Gastroesophageal sphincter (tissue), 4 donors: ENCODE results near the gene KLHL29. TPM values are rescaled to one million over a fixed set of nuclear protein-coding genes. Genes with fewer than 3 reads are reported as not detected.

Experiments
- ATAC-seq: fragments of 150-250 bp; one replicate; pipeline ENCODE4 v1.9.1; 2016; ENCODE audit warnings: mild to moderate bottlenecking, moderate library complexity
- H3K27ac ChIP-seq, 4 donors: fragments of 200-600 bp; sonication (generic) in 3 of 4; 1 replicate in 3 of 4; 2 replicates in 1 of 4; pipeline ENCODE4 v1.5.1; 2016 to 2019
- H3K27me3 ChIP-seq: fragments of 200-600 bp; sonication (generic); one replicate; pipeline ENCODE4 v1.5.1; 2019
- H3K36me3 ChIP-seq, 2 donors: fragments of 200-600 bp; sonication (generic); one replicate each; pipeline ENCODE4 v1.5.1; 2019; ENCODE audit warnings: control low read depth in 1 of 2
- H3K4me1 ChIP-seq, 3 donors: fragments of 200-600 bp; sonication (generic); 1 replicate in 2 of 3; 2 replicates in 1 of 3; pipeline ENCODE4 v1.5.1; 2016 to 2019; ENCODE audit warnings: control low read depth in 2 of 3
- H3K4me3 ChIP-seq, 2 donors: fragments of 200-600 bp; sonication (generic); one replicate each; pipeline ENCODE4 v1.5.1; 2019; ENCODE audit warnings: mild to moderate bottlenecking in 1 of 2, moderate library complexity in 1 of 2
- H3K9me3 ChIP-seq, 3 donors: fragments of 200-600 bp; sonication (generic); one replicate each; pipeline ENCODE4 v1.5.1; 2017 to 2019; ENCODE audit warnings: control low read depth in 2 of 3
- EP300 ChIP-seq: sonication (generic); formaldehyde crosslinking; IDR thresholded peaks from one replicate; pipeline ENCODE4 v1.6.1; 2017; ENCODE audit warnings: antibody characterized with exemption, mild to moderate bottlenecking
- POLR2A ChIP-seq, 2 donors: fragments of 450-650 bp; IDR thresholded peaks; one replicate each; pipeline ENCODE4 v1.6.1; 2017; ENCODE audit warnings: antibody characterized with exemption in 2 of 2, mild to moderate bottlenecking in 2 of 2, moderate library complexity in 1 of 2
- POLR2AphosphoS5 ChIP-seq: sonication (generic); formaldehyde crosslinking; IDR thresholded peaks from one replicate; pipeline ENCODE4 v1.6.1; 2017; ENCODE audit warnings: antibody characterized with exemption
- whole genome bisulfite sequencing, 2 donors: methylation state at CpG; one replicate each; pipeline ENCODE4 v1.1.5; 2018; ENCODE audit warnings: low coverage in 1 of 2; 5-methylcytosine and 5-hydroxymethylcytosine counted together
- total RNA-seq, 4 donors: library from RNA; depleted of rRNA; stranded (reverse); fragments of >200 nt; gene quantifications; one replicate each; pipeline ENCODE4 v1.1.0, GENCODE V29; 2016
- TF ChIP-seq, protein P1 (sequence below), 4 experiments: fragments of 200-600 bp in 2 of 4; fragments of 450-650 bp in 2 of 4; sonication (generic) in 1 of 4; IDR thresholded peaks; one replicate each; pipeline ENCODE4 v1.5.1; 2017 to 2019; ENCODE audit warnings: antibody characterized with exemption in 4 of 4, mild to moderate bottlenecking in 2 of 4, moderate library complexity in 2 of 4

The KLHL29 gene
- total RNA-seq, 4 donors from 2014 or later: 15.2 to 31.5 (median 24.2) TPM

DNA sequence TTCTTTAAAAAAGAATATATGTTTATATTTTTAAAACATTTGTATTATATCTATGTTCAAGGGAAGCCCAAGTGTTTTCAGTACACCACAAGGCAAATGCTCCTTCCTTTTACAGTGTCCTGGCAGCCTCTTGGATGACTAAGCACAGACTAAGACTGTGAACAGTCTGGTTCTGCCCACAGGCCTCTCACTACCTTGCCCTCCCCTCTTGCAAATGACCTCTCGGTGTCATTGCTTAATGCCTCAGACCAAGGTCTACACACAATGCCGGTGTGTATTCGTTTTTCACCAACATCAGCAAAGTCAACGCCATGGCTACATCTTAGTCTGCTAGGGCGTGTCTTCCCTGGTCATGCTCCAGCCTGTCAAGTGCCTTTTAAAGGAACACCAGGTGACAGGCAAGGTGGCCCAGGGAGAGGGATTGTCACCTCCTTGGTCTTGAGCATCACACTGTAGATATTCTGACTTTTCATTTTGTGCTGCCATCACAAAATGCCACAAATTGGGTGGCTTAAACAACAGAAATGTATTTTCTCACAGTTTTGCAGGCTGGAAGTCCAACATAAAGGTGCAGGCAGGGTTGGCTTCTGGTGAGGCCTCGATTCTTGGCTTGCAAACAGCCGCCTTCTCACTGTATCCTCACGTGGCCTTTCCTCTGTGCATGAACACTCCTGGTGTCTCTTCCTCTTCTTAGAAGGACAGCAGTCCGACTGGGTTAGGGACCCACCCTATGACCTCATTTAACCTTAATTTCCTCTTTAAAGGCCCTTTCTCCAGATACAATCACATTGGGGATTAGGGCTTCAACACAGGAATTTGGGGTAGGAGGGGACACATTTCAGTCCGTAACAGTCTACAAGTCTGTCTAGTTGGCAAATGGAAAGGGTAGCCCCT lies 266.5 kb downstream of the KLHL29 start:
- ATAC-seq: no peak
- H3K27me3 ChIP-seq: no peaks in the 10 kb centered on the region
- H3K4me1 ChIP-seq: peaks cover 0 to 11% (median 0%) of the 10 kb centered on the region in 3 donors
- WGBS, 2 donors: 64 to 91% methylated on average over 3 to 8 of the region's 10 CpGs
- H3K4me3 ChIP-seq: no peak overlapping the region
- no peak overlapping the region for H3K27ac ChIP-seq
- no peaks in the 10 kb centered on the region for H3K9me3 ChIP-seq
- no peak for TF ChIP-seq EP300
- TF ChIP-seq POLR2AphosphoS5: no peak
- TF ChIP-seq, protein P1, sequence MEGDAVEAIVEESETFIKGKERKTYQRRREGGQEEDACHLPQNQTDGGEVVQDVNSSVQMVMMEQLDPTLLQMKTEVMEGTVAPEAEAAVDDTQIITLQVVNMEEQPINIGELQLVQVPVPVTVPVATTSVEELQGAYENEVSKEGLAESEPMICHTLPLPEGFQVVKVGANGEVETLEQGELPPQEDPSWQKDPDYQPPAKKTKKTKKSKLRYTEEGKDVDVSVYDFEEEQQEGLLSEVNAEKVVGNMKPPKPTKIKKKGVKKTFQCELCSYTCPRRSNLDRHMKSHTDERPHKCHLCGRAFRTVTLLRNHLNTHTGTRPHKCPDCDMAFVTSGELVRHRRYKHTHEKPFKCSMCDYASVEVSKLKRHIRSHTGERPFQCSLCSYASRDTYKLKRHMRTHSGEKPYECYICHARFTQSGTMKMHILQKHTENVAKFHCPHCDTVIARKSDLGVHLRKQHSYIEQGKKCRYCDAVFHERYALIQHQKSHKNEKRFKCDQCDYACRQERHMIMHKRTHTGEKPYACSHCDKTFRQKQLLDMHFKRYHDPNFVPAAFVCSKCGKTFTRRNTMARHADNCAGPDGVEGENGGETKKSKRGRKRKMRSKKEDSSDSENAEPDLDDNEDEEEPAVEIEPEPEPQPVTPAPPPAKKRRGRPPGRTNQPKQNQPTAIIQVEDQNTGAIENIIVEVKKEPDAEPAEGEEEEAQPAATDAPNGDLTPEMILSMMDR (IDR thresholded peaks at IDR 0.05): no peak
- H3K36me3 ChIP-seq: peaks cover 0 to 57% of the 10 kb centered on the region in 2 donors

DNA sequence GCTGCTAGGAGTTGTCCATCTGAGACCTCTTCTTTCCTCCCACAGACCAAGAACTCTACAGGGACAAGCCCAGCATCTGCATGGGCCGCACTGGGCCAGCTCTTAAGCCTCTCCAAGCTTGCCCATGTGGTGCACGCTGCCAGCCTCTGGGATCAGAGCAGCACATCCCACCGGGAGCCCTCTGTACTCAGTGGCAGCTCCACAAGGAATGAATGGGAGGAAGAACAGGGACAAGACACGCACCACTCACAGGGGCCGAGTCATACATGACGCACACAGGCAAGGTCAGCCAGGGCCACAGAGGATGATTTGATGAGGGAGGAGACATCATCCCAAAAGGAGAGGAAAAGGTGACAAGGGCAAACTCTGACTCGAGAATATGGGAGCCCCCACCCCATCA lies 268.3 kb downstream of the KLHL29 start:
- H3K9me3 ChIP-seq: no peaks in the 10 kb centered on the region
- no peak for ATAC-seq
- no peak overlapping the region for H3K4me3 ChIP-seq
- no peaks in the 10 kb centered on the region for H3K27me3 ChIP-seq
- H3K4me1 ChIP-seq: peaks cover 0 to 18% (median 0%) of the 10 kb centered on the region in 3 donors
- WGBS, 2 donors: 60 to 74% methylated on average over 2 to 4 of the region's 7 CpGs
- H3K36me3 ChIP-seq: peaks cover 0 to 40% of the 10 kb centered on the region in 2 donors
- no peak overlapping the region for H3K27ac ChIP-seq
- TF ChIP-seq POLR2A (IDR thresholded peaks at IDR 0.05) (no peak), POLR2AphosphoS5 (no peak), EP300 (no peak)
- TF ChIP-seq, protein P1 (IDR thresholded peaks at IDR 0.05): no peak

DNA sequence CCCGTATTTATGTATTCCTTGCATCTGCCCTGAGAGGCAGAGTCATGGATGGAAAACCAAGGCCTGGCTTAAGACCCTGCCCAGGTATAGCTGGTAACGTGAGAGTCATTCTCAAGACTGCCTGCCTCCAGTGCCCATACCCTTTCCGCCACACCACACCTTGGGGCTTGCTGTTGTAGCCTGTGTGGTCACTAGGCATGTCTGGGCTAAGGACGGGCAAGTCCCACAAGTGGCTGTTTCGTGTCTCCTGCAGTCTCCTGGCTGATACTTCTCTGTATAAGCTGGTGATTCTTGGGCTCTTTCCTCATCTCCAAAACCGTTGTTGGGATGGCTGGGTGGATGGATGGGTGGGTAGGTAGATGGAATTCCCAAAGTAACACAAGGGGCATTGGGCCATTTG lies 269.8 kb downstream of the KLHL29 start:
- H3K36me3 ChIP-seq: peaks cover 0 to 42% of the 10 kb centered on the region in 2 donors
- H3K4me1 ChIP-seq: peaks cover 0 to 17% (median 0%) of the 10 kb centered on the region in 3 donors
- WGBS, 2 donors: 100% methylated on average over 2 of the region's 6 CpGs; no CpG with 5 or more reads in 1 of the 2 donors
- H3K27me3 ChIP-seq: no peaks in the 10 kb centered on the region
- H3K27ac ChIP-seq: no peak overlapping the region
- H3K9me3 ChIP-seq: no peaks in the 10 kb centered on the region
- no peak for ATAC-seq
- no peak overlapping the region for H3K4me3 ChIP-seq
- TF ChIP-seq POLR2A (IDR thresholded peaks at IDR 0.05): no peak
- TF ChIP-seq, protein P1 (IDR thresholded peaks at IDR 0.05): no peak
- TF ChIP-seq POLR2AphosphoS5: no peak
- no peak for TF ChIP-seq EP300

DNA sequence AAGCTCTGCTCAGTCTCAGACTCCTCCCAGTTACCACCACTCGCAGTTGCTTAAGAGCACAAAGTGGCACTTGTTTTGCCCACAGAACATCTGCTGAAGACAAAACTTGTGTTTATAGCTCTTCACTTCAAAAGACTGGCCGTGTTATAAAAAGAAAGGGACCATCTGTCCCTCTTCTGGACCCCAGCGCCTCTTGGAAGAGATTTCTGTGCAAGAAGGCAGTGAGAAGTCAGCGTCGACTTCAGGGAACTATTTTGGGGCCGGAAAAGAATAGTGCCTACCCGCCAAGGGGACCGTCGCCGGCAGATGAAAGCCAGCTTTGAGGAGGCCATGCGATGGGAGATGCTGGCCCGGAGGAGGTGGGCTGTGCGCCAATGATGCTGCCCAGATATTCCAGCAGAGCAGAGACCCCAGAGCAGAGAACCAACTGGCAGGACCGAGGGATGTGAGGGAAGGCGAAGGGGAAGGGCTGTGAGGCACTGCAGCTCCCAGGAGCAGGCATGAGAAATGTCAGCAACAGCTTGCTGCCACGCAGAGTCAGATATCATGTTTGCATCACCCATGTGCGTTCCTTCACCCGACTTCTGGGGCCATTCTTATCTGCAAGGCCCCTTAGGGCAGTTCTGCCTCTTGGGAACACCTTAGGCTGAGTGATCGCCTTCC lies 271.1 kb downstream of the KLHL29 start:
- no peak for ATAC-seq
- no peak overlapping the region for H3K4me3 ChIP-seq
- no peaks in the 10 kb centered on the region for H3K9me3 ChIP-seq
- no peak for TF ChIP-seq POLR2A (IDR thresholded peaks at IDR 0.05)
- TF ChIP-seq, protein P1 (IDR thresholded peaks at IDR 0.05): no peak
- TF ChIP-seq POLR2AphosphoS5: no peak
- no peak for TF ChIP-seq EP300
- H3K36me3 ChIP-seq: peaks cover 0 to 35% of the 10 kb centered on the region in 2 donors
- WGBS, 2 donors: 58 to 93% methylated on average over 6 to 8 of the region's 19 CpGs
- H3K27me3 ChIP-seq: no peaks in the 10 kb centered on the region
- H3K4me1 ChIP-seq: peaks cover 0 to 12% (median 0%) of the 10 kb centered on the region in 3 donors
- no peak overlapping the region for H3K27ac ChIP-seq
